Anterior cingulate cortex (tissue), 58 donors: ENCODE data around the gene GALNTL6.
"Not testable (repeated sequence)": the region's sequence is repeated elsewhere in the genome, so short reads cannot be mapped to it uniquely, and the experiment has no call there.

ENCODE experiments used
- DNase-seq, 58 donors: peaks; one replicate each; lab custom pipeline; 2025; lab: John Stamatoyannopoulos, UW

The GALNTL6 gene

DNA sequence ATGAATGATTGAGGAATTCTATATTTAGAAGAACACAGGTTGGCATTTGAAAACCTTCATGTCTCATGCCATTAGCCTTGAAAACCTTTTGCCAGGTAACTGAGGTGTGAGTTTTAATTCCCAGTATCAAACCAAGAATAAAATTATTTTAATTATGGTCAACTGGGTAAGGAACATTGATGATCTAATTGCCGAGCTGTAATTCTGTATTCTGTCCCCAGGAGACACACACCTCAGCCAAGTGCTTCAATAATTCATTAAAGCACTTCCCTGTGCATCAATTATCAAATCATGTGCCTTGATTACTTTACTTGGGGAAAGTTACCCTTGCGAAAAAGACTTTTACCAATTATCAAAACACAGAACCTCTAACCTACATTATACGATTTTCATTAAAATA, 1023.5 kb downstream of the GALNTL6 start:
- DNase-seq, result no peak

GRCh38 chr4:172838111-172838510, 1024.9 kb downstream of the GALNTL6 start:
- no peak for DNase-seq

DNA sequence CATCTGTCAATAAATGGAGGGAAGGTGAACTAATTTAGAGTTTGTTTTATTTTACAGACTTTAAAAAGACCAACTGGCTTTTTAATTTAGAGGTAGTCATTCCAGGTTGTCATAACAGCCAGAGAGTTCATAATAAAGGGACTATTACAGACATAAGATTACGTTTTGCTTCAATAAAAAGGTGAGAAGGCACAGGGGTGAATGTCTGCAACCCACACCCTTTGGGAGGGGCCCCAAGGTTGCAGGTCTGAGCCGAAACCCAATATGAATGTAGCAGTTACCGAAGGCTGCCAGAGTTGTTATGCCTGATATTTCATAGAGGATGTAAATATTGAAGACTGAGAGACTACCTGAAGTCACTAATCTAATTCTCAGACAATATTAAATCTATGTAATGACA, 1025.7 kb downstream of the GALNTL6 start:
- DNase-seq, result no peak

GRCh38 chr4:172842779-172843178, 1029.6 kb downstream of the GALNTL6 start:
- no peak for DNase-seq

- no peak for DNase-seq
These were observed 1030.0 kb downstream of the GALNTL6 start for GRCh38 chr4:172843192-172843591.

DNA sequence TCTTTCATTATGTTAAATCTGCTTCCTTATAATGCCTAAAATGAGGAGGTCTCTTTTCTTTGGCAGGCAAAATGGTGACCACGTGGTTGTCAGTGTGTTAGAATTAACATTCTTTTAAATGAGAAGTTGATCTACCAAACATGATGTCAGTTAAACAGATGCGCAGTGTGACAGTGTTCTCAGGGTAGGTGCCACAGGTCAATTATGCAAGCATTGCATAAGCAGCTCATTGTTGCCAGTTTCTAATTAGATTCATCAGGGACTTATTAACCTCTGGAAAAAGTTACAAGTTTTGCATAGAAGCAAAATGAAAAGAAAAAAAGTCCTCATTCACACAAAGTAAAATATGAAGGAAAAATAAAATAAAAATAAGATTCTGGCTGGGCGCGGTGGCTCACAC, 1031.4 kb downstream of the GALNTL6 start:
- no peak for DNase-seq

DNA sequence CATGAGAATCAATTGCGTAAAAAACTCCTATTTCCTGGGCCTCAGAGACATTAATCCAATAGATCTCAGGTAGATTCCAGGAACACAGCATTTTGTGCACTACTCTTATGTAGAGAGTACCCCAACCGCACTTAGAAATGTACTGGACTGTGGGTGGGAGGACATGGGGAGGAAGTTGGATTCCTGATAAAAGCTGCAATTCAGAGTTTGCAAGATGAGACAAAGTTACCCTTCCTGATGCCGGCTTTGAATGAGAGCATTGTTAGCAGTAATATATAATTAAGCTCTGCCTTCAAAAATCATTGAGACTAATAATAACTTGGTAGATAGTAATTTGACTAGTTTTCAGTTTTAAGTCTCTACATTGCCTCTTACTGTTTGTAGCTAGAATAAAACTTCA, 1032.1 kb downstream of the GALNTL6 start:
- no peak for DNase-seq

DNA sequence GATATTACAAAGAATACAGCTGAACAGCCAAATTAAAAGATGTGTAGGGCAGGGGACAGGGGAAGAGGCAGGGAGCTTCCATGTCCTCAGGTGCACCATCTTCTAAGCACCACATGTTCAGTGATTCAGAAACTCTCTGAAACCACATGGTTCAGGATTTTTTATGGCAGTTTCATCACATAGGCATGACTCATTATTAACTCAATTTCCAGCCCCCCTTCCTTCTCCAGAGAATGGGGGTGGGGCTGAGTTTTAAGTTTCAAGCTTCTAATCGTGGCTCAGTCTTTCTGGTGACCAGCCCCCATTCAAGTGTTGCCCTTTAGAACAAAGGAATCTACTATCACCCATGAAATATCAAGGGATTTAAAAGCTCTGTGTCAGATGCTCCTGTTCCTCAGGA, 1037.6 kb downstream of the GALNTL6 start:
- DNase-seq, result no peak

- no peak for DNase-seq
These were observed 1038.3 kb downstream of the GALNTL6 start for GRCh38 chr4:172851534-172851933.

- DNase-seq, result no peak
These were observed 1043.8 kb downstream of the GALNTL6 start for GRCh38 chr4:172857026-172857425.

DNA sequence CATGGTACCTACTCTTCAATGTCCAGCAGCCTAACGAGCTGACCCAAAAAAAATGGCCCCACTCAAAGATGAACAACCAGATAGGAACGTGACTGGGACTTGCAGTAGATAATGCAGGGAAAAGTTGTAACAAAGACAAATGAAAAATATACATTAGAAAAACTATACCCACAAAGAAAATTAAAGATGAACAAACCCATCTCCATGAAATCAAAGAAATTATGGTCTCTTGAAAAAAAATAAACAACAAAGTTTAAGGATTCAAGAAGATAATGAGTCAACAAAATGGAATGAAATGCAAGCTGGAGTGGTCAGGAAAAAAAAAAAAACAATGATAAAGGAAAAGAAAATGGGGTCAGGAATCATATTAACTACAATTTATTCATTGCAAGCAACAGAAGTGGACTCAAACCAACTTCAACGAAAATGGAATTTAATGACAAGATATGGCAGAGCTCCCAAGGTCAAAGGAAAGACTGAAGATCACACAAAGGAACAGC, 1045.6 kb downstream of the GALNTL6 start:
- DNase-seq, result no peak

DNA sequence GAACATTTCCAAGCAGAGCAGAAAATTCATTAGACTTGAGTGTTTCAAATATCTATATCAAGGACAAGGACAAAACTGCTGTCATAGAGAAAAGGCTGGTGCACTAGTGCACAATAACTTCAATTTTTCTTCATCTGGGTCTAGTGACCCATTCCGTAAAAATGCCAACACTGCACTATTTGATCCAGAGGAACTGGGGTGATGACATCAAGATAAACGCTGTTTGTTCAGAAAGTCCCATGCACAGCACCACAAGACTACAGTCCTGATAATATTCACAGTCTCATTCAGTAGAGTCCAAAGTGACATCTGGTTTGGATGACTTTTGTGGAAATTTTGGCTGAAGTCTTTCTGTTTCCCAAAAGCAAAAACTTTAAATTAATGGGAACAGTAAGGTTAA, 1051.9 kb downstream of the GALNTL6 start:
- DNase-seq, result no peak

GRCh38 chr4:172865531-172866127, 1052.4 kb downstream of the GALNTL6 start:
- no peak for DNase-seq

DNA sequence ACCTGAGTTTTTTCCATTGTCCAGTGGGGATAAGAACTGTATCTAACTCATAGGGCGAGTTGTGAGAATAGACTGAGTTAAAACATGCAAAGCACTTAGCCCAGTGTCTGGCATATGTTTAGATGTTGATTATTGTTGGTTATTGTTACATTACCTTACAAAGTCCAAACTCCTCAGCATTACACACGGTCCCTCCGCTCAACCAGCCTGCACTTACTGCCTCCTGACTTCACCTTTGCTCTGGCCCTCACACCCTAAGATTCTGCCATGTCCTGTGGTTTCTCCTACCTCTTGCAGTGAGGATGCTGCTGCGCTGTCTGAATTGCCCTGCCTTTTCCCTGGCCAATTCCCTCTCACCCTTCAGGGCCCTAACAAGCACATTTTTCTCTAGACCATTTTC, 1053.2 kb downstream of the GALNTL6 start:
- DNase-seq, result no peak

DNA sequence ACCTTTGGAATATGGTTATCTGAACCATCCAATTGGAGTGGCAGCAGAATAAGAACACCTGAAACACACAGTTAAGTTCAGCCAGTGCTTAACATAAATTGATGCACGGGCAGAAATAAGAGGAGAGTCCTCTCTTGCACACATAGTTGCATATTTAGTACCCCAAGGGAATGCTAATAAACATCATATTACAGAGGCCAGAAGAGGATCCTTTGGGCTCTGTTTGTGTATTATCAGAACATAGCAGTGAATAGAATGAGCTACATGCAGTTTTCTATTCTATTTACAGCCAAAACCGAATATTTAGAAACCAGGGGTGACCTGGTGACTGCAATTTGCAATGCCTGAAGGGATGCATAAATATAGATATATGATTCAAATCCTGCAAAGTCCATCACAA, 1054.6 kb downstream of the GALNTL6 start:
- DNase-seq, result no peak

DNA sequence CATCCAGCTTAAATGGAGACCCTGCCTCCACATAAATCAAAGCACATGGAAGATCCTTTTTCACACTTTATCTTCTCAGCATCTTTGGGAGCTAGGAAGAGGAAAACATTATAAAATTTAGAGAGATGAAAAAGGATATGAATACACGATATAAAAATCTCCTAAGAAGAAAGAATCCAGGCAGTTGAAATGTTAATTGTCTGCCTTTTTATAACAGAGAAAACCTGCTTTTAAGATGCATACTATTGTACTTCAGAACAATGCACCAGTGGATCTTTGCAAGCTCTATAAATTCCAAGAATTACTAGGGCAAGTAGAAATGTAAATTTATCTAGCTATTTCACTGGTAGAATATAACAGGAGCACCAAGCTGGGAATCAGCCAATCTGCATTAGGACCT, 1055.1 kb downstream of the GALNTL6 start:
- no peak for DNase-seq

DNA sequence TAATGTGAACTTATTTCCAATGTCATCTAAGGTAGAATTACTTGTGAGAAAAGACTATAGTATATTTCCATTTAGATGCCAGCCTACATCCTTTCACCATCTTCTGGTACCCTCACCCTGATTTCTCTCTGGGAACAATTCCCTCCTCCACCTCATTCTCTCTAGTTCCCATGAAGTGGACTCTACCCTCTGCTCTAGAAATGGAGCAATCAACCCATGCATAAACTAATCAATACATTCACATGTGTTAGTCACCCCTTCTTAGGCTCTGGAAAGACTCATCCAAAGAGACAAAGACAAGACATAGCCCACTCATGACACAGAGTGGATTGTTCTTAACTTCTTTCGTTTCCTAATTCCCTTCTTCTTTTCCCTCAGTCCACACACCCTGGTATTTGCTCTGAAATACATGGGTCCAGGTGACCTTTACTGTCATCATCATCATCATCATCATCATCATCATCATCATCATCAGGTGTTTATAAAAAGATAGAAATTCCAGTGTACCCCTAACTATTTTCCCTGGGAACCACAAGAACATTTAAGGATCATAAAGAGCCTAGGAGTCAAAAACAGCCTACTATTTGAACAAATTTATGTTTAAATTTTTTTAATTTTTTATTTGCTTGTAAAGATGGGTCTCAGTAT, 1056.5 kb downstream of the GALNTL6 start:
- no peak for DNase-seq

GRCh38 chr4:172871381-172871780, 1058.2 kb downstream of the GALNTL6 start:
- no peak for DNase-seq

- no peak for DNase-seq
These were observed 1061.7 kb downstream of the GALNTL6 start for GRCh38 chr4:172874944-172875343.

DNA sequence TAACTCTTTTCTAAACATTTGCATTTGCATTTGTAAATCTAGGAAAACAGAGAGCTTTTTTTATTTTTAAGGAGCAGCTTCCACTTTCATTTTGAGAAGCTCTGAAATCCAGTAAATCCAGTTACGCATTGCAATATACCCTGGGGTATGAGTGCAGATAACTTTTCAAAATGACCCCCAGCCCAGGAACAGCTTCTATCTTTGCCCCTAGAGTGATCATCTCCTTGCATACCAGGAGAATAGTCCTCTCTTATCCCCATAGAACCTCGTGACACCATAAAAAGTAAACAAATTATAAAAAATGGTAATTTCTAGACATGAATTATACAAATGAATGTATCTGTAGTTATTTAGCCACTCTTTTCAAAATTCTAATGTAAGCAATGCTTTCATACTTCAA, 1063.2 kb downstream of the GALNTL6 start:
- no peak for DNase-seq

DNA sequence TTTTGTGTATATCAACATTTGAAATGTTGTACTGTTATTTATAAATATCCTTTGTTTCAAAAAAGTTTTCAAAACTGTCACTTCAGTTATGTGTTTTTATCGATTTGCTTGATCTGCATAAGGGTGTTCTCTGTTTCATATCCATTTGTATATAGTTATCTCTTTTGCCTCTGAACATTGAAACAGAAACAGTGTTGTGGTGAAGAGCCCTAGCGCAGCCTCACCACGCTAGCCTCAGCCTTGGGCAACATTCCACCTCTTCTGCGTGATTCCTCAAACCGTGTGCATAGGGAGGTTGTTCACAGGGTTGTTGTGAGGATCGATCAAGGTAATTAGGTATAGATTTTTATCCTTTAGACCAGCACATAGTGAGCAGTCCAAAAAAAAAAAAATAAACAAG, 1068.4 kb downstream of the GALNTL6 start:
- no peak for DNase-seq

DNA sequence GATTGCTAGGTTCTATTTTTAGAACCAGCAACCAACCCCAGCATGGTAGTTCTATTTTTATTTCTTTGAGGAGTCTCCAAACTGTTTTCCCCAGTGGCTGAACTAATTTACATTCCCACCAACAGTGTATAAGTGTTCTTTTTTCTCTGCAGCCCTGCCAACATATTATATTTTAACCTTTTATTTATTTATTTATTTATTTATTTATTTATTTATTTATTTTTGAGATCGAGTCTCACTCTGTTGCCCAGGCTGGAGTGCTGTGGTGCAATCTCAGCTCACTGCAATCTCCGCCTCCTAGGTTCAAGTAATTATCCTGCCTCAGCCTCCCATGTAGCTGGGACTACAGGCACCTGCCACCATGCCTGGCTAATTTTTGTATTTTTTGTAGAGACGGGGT, 1074.2 kb downstream of the GALNTL6 start:
- not testable (repeated sequence) for DNase-seq

GRCh38 chr4:172887959-172888358, 1074.8 kb downstream of the GALNTL6 start:
- DNase-seq, result no peak
